Occipital lobe (tissue), 2 donors: ENCODE data around the gene C11orf42. TPM values are rescaled to one million over a fixed set of nuclear protein-coding genes. Genes with fewer than 3 reads are reported as not detected.
"Not testable (repeated sequence)": the region's sequence is repeated elsewhere in the genome, so short reads cannot be mapped to it uniquely, and the experiment has no call there.

Source experiments
- DNase-seq: peaks from one replicate; lab custom pipeline; 2025; lab: John Stamatoyannopoulos, UW
- total RNA-seq: library from RNA; depleted of rRNA; stranded (reverse); fragments of >200 nt; gene quantifications from one replicate; pipeline ENCODE4 v1.2.3, GENCODE V29; 2014

C11orf42 gene
- total RNA-seq, 1 donor from 2014 or later = not detected

DNA sequence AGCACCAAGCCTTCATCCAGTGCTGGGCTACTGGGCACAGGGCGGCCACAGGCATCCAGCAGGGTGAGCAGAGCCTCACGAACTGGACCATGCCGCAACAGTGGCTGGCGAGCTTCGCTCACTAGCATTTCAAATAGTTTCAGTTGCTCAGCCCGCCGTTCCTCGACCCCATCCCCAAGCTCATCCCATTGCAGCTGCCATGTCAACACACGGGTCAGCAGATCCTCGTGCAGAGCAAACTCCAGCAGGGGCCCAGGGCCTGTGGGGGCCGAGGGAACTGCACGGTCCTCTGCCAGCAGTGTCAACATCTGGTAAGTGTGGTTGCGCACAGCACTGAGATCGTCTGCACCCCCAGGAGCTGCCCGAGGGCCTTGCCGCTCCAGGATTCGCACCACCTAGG lies 18.5 kb downstream of the C11orf42 start:
- no peak for DNase-seq

DNA sequence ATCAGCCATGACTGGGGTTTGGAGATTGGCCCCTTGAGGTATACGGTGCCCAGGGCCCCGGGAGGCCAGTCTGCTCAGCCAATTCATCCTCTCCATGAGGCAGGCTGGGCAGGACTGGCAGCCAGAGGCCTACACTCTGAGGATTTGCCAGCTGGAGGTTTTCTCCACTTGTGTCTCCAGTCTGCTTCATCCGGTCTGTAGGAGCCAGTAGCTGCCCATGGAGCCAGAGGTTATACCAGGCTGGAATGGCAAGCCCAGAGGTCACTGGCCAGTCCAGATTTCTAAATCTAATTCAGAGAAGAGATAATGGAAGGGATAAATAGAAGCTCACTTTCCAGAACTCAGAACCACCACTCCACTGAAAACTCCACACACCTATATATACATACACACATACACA lies 19.1 kb downstream of the C11orf42 start:
- no peak for DNase-seq

DNA sequence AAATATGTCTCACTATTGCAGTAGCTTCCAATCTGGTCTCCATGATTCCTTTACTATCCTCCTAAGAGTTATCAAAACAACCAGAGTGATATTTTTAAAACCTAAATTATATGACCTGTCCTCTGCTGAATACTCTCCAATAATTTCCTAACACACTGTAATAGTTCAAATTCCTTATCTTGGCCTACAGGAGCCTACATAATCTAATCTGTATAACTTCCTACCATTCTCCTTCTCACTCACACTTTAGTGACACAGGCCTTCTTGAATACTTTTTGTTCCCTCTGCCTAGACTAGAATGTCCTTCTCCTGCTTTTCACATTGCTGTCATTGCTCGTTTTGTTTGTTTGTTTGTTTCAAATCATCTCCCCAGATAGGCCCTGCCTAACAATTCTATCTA lies 19.7 kb downstream of the C11orf42 start:
- DNase-seq = no peak

DNA sequence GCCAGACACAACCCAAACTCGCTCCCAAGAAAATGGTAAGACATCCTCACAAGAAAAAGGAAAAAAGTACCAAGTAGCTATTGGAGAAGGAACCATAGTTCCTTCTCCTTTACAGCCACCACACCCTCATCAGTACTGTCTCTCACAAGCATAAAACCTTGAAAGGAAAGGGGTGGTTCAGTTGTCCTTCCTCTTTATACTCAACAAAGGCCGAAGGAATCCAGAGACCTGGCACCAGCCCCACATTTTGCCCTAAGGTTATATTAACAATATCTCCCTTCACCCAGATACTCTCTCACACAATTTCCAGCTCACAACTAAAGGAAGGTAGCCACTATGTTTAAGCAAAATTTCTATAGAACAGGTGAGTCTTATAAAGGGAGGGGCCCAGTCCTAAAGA lies 20.5 kb downstream of the C11orf42 start:
- no peak for DNase-seq

DNA sequence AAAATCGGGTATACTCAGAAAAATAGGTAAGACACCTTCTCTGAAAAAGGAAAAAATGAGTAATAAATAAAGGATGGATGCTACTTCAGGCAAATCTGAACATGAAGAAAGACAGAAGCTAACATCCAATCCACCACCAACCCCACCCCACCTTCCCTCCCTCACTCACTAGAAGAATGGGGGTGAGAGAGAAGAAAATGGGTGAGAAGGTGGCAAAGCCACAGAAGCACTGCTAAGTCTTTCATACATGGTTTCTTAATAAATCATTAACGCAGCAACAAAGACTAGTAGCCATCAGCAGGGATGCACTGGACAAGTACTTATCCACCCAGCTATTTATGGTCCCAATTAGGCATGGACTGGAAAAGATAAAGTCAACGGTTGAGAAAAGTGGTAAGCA lies 23.2 kb downstream of the C11orf42 start:
- no peak for DNase-seq

DNA sequence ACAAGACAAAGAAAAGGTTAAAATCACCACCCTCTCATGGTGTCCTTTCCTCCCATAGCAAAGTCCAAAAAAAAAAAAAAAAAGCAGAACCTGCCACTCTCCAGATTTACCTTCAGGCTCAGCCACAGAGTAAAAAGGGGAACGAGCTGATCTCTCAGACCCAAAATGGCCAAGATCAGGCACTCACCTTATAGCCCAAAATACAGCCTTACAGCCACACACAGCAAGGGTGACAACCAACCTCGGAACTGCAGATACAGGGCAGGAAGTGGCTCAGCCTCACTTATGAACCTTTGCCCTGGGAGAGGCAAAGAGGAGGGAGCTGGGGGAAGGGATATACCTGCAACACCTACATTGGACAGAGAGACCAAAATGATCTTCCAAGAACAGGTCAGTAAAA lies 24.6 kb downstream of the C11orf42 start:
- DNase-seq = no peak

DNA sequence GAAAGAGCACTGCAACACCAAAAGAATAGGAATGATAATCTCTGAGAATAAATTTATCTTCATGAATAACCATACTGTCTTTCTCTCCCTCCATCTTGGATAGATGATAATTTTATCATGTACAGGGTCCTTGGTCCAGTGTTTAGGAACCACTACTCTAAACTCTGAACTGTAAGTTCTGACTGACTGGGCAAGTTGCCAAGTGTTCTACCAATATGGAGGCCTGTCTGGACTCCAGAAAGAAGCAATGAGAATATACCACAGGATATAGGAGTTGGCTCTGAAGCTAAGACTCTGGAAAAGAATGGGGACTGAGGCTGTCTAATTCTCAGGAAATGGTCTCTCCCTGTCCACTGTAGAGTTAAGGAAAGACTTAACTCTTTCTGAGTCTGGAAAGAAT lies 27.5 kb downstream of the C11orf42 start:
- DNase-seq = no peak

DNA sequence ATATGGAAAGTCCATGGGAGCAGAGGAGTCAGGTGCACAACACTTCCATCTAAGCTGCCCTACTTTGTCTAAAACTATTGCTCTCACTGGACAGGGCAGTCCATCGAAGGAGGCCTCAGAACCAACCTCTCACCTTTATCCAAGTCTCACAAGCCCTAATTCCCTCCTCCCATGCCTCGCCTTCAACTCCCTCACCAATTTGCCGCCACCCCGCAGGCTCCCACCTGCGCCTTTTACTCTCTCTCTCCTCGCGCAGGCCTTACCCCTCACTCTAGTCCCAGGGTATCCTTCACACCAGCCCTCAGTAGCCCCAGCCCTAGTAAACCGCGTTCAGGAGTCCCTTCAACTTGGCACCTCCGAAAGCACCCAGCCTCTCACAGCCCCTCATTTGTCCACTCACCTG lies 28.6 kb downstream of the C11orf42 start:
- no peak for DNase-seq

DNA sequence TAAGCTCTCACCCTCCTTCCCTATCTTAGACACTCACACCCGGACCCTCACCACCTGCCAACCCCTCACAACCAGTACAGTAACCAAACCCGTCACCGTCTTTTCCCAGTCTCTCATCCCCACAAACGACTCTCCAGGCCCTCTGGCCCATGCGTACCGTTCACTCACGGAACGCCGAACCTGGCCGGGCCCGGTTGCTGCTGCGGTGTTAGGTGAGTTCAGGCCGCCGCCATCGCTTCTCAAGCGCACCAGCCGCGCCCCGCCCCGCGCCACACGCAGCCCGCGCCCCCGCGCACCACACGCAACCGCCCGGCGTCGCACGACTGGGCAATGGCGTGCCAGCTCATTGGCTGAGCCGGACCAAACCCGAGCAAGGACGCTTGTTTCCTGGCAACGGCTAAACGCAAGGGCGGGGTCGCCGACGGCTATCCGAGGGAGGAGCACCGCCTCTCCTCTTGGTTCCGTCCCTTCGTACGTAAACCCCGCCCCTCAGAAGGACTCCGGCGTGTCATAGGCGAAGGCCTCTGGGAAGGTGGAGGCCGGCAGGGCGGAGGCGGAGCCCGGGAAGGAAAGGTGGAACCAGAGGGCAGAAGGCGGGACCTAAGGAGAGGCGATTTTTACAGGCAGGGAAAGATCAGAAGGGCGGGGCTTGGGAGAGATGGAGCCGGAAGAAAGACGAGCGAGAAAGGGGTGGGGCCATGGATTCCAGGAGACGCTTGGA lies 29.2 kb downstream of the C11orf42 start, which contains the start of gene FHIP1B:
Gene FHIP1B, minus strand, starts transcription at position 250 of the 721 bp plus-strand sequence. CDS start 10,120 bp downstream, outside the sequence.
- peak; percentile 100 for DNase-seq

DNA sequence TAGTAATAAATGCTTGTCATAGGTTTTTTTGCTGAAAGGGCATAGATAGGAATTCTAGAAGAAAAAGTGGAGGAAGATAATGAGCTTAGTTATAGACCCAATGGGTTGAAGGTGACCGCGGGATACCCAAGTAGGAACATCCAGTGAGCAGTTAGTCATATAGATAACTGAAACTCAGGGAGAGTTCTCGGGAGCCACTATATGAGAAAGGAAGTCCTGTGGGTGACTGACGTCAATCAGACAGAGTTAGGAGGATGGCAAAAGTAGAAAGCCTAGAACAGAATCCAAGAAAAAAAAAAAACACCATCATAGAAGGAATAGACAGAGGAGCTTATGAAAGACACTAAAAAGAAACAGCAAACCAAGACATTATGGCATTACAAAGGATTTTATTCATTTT lies 31.9 kb downstream of the C11orf42 start:
- no peak for DNase-seq

DNA sequence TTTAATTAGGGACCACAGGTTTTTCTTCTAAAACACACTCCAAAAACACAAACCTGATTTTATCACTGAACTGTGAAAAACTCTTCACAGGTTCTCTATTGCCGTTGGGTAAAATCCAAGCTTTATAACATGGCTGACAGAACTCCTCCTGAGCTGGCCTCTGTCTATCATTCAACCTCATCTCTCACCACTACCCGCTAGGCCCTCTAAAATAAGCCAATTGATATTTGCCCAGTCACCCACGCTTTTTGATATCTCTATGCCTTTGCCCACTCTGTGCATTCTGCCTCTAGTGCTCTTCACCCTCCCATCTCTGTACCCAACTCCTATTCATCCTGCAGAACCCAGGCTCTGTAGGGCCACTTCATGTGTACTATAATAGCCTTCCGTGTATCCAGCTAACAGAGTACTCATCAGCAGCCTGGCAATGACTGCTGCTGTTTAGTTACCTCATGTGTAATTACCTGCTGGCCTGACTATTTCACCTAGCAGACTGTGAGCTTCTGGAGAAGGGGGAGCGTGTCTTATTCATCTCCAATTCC lies 32.5 kb downstream of the C11orf42 start:
- DNase-seq = no peak

DNA sequence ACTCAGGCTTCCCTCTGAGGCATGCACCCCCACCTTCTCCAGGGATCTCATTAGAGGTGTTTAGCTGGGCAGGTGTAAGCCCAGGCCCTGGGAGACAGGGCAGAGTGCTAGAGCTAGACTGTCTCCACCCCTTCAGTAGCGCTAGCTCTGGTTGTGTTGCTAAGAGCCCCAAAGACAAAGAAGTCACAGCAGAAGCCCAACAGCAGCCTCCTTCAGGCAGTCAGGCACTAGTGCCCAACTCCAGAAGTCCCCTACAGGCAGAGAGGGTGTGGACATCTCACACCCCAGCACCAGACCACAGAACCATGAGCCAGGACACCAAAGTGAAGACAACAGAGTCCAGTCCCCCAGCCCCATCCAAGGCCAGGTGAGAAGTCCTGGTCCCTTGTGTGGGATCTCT lies 33.5 kb downstream of the C11orf42 start, which contains the start of gene CNGA4:
Gene CNGA4, plus strand, starts transcription at position 188 of the 400 bp plus-strand sequence. Its CDS starts 118 bp downstream, at position 306.
- DNase-seq = no peak

DNA sequence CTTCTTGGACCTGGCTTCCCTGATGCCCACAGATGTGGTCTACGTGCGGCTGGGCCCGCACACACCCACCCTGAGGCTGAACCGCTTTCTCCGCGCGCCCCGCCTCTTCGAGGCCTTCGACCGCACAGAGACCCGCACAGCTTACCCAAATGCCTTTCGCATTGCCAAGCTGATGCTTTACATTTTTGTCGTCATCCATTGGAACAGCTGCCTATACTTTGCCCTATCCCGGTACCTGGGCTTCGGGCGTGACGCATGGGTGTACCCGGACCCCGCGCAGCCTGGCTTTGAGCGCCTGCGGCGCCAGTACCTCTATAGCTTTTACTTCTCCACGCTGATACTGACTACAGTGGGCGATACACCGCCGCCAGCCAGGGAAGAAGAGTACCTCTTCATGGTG lies 34.8 kb downstream of the C11orf42 start:
- DNase-seq = no peak

DNA sequence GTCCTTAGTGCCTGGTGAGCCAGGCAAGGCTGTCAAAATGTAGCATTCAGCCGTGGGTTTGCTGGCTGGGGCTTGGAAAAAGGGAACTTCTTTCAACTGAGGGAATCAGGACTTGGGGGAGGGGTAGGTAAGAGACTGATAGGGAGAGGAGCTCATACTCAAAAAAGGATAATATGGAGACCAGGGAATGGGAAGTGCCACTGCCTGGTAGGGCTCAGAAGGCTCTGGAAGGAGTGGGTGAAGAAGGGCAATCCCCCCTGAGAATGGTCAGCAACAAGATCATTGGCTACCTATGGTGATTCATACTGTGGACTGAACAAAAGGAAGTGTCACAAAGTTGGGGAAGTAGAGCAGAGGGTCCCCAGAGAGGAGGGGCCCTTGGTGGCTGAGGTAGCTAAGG lies 35.4 kb downstream of the C11orf42 start:
- no peak for DNase-seq

DNA sequence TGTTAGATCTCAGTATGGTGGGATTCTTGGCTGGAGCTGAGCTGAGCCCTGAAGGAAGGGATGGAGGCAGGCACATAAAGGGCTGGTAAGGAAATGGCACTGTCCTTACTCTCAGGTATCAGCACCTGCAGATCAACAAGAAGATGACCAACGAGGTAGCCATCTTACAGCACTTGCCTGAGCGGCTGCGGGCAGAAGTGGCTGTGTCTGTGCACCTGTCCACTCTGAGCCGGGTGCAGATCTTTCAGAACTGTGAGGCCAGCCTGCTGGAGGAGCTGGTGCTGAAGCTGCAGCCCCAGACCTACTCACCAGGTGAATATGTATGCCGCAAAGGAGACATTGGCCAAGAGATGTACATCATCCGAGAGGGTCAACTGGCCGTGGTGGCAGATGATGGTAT lies 36.0 kb downstream of the C11orf42 start:
- DNase-seq = no peak

DNA sequence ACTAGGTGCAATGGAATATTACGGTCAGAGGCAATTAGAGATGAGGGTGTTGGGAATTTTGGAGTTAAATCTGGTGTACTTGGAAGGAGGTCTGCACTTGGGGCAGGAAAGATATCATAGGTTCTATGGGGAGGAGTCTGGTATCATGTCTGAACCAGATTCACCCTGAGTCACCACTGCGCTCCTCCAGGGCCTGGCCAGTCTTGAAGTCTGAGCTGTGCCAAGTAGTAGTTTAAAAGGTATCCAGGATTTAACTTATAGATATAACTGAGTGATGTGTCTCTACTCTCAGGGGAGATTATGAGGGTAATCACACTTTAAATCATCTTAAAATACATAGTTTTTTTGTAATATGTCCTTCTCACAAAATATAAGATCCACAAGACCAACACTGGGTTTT lies 40.2 kb downstream of the C11orf42 start:
- DNase-seq = no peak

DNA sequence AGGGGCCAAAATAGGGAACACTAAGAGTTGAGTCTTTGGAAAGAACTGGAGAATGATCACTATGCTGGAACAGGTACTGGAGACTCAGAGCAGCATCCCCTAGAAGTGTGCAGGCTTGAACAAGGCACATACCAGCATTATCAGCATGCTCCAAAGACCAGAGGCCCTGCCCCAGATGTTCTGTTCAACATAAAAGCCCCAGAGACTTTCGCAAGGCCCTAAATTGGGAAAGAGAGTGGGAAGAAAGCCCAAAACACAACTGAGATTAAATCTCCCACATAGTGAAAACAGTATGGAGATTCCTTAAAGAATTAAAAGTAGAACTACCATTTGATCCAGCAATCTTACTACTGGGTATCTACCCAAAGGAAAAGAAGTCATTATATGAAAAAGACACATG lies 42.9 kb downstream of the C11orf42 start:
- no peak for DNase-seq

DNA sequence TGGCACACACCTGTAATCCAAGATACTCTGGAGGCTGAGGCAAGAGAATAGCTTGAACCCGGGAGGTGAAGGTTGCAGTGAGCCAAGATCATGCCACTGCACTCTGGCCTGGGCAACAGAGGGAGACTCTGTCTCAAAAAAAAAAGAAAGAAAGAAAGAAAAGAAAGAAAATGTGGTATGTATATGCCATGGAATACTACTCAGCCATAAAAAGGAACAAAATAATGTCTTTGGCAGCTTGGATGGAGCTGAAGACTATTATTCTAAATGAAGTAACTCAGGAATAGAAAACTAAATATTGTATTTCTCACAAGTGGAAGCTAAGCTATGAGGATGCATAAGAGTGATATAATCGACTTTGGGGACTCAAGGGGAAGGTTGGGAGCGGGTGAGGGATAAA lies 43.5 kb downstream of the C11orf42 start:
- not testable (repeated sequence) for DNase-seq

DNA sequence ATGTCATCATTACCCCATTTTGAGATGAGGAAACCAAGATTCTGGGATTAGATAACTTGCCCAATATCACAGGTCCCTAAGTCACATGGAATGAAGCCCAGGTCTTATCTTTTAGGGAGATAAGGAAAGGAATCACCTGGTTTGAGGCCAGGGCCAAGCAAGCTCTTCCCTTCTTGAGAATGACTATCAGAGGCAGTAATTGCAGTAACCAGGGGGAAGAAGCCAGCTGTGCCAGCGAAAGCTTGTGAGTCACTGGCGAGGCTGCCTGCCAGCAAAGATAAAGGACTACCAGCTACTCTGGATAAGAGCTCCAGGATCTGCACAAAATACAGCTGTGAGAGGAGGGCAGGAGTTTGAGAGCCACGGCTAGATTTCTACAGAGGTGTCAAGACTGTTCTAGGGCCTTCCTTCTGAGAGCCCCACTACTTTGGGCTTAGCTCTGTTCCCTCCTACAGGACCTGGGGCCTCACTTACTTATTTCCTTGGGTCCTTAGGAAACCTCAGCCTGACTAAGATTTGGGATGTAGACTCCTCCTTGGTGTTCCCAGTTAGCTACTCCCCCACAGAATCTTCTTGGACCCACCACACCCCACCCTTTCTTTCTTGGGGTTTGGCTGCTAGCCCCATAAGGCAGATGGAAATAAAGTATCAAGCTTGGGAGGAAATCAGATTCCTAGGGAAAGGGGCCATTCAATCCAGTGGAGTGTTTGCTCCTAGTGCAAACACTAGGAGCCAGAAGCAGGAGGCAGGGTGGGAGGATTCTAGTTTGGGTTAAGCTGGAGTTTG lies 44.6 kb downstream of the C11orf42 start:
- DNase-seq = peak; percentile 74

DNA sequence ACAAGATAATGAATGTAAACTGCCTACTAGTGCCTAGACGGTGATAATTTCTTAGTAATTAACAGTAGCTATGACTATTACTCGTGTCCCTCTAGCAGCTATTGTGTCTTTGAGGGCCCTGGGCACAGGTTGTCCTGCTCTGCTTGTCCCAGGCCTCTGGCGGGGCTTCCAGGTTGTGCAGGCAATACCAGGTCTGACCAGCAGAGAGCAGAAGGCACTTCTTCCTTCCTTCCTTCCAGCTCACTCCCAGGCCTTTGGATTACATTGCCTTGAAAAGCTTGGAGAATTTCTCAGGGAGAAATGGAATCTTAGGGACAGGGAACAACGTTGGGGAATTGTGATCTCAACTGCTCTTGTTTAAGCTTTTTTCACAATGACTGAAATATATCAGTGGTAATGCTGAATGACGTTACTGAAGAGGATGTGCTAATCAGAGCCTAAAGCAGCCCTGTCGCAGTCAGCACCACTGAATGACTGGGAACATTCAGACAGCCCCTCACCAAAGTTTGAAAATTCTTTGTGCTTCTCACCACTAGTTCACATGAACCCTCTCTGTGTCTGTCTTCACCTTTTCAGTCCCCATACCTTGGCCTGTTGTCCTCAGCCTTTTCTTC lies 45.9 kb downstream of the C11orf42 start:
- DNase-seq = no peak

DNA sequence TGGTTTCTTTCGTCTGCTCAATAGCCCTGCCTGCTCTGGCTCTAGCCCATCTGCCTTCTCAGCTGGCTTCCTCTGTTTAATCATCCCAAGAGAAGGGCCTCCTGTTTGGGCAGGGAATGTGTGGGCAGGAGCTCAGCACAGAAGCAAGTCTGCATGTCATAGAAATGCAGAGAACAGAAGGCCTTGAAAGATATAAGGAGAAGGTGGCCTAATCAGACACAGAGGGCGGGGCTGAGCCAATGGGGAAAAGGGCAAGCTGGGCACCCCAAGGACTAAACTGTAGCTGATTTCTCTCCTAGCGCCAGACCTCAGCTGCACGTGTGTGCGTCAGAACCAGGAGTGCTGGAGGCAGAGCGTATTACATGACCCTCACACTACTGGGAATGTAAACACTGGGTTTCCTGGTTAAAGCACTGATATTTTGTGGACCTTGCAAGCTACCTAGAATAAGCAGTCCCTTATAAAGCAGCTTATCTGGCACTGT lies 46.7 kb downstream of the C11orf42 start:
- DNase-seq = peak; percentile 59

DNA sequence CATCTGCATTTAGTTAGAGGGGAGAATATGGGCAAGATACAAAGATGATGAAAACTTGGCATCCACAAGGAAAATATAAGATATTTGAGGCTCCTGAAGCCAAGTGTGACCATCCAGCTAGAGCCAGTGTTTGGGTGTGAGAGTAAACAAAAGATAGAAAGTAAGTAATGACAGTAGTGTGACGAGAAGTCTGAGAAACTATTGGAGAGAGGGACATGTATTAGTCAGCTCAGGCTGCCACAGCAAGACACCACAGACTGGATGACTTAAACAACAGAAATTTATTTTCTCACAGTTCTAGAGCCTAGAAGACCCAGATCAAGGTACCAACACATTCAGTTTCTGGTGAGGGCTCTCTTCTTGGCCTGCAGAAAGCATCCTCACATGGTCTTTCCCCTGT lies 47.8 kb downstream of the C11orf42 start:
- DNase-seq = no peak
